Measurements from ENCODE around the gene CD300LF.

CD300LF gene

GRCh38 chr17:74686761-74687160 lies 26.0 kb downstream of the CD300LF start:
- Histone ChIP-seq H3K4me1 (ENCODE audit: control insufficient read depth, insufficient read depth, low read length) (no peaks in the 10 kb centered on the region), H3K36me3 (ENCODE audit: control insufficient read depth in 2 of 2, insufficient read depth in 2 of 2, low read length in 2 of 2) (no peaks in the 10 kb centered on the region), H3K4me3 (ENCODE audit: low read length in 2 of 2) (no peak overlapping the region), H3K27ac (ENCODE audit: low read length) (no peak overlapping the region), H3K9ac (ENCODE audit: low read length in 2 of 2) (no peak overlapping the region), H3K27me3 (ENCODE audit: control insufficient read depth in 1 of 2, insufficient read depth in 2 of 2, low read length in 2 of 2) (peaks cover 0 to 2% of the 10 kb centered on the region in 2 donors), H3K9me3 (ENCODE audit: control insufficient read depth in 2 of 2, low read length in 2 of 2) (no peaks in the 10 kb centered on the region)

GRCh38 chr17:74682471-74683190 lies 30.1 kb downstream of the CD300LF start:
- Histone ChIP-seq H3K9ac (ENCODE audit: low read length in 2 of 2) (no peak overlapping the region), H3K27me3 (ENCODE audit: control insufficient read depth in 1 of 2, insufficient read depth in 2 of 2, low read length in 2 of 2) (peaks cover 3 to 4% of the 10 kb centered on the region in 2 donors), H3K4me3 (ENCODE audit: low read length in 2 of 2) (no peak overlapping the region), H3K27ac (ENCODE audit: low read length) (no peak overlapping the region), H3K4me1 (ENCODE audit: control insufficient read depth, insufficient read depth, low read length) (no peaks in the 10 kb centered on the region), H3K36me3 (ENCODE audit: control insufficient read depth in 2 of 2, insufficient read depth in 2 of 2, low read length in 2 of 2) (no peaks in the 10 kb centered on the region), H3K9me3 (ENCODE audit: control insufficient read depth in 2 of 2, low read length in 2 of 2) (no peaks in the 10 kb centered on the region)

- no peaks in the 10 kb centered on the region for H3K4me1 ChIP-seq (ENCODE audit: control insufficient read depth, insufficient read depth, low read length)
- no peak overlapping the region for H3K4me3 ChIP-seq (ENCODE audit: low read length in 2 of 2)
- H3K36me3 ChIP-seq (ENCODE audit: control insufficient read depth in 2 of 2, insufficient read depth in 2 of 2, low read length in 2 of 2): no peaks in the 10 kb centered on the region
- H3K27ac ChIP-seq (ENCODE audit: low read length): no peak overlapping the region
- no peaks in the 10 kb centered on the region for H3K9me3 ChIP-seq (ENCODE audit: control insufficient read depth in 2 of 2, low read length in 2 of 2)
- H3K9ac ChIP-seq (ENCODE audit: low read length in 2 of 2): no peak overlapping the region
- H3K27me3 ChIP-seq (ENCODE audit: control insufficient read depth in 1 of 2, insufficient read depth in 2 of 2, low read length in 2 of 2): peaks cover 3 to 4% of the 10 kb centered on the region in 2 donors
Observed at GRCh38 chr17:74682028-74682427, 30.7 kb downstream of the CD300LF start.

- H3K4me1 ChIP-seq (ENCODE audit: control insufficient read depth, insufficient read depth, low read length): no peaks in the 10 kb centered on the region
- H3K9me3 ChIP-seq (ENCODE audit: control insufficient read depth in 2 of 2, low read length in 2 of 2): no peaks in the 10 kb centered on the region
- H3K36me3 ChIP-seq (ENCODE audit: control insufficient read depth in 2 of 2, insufficient read depth in 2 of 2, low read length in 2 of 2): no peaks in the 10 kb centered on the region
- no peak overlapping the region for H3K27ac ChIP-seq (ENCODE audit: low read length)
- peaks cover 3 to 5% of the 10 kb centered on the region in 2 donors for H3K27me3 ChIP-seq (ENCODE audit: control insufficient read depth in 1 of 2, insufficient read depth in 2 of 2, low read length in 2 of 2)
- H3K9ac ChIP-seq (ENCODE audit: low read length in 2 of 2): no peak overlapping the region
- no peak overlapping the region for H3K4me3 ChIP-seq (ENCODE audit: low read length in 2 of 2)
Observed at GRCh38 chr17:74680941-74681340, 31.8 kb downstream of the CD300LF start.

GRCh38 chr17:74680213-74680612 lies 32.5 kb downstream of the CD300LF start:
- H3K36me3 ChIP-seq (ENCODE audit: control insufficient read depth in 2 of 2, insufficient read depth in 2 of 2, low read length in 2 of 2): no peaks in the 10 kb centered on the region
- H3K27me3 ChIP-seq (ENCODE audit: control insufficient read depth in 1 of 2, insufficient read depth in 2 of 2, low read length in 2 of 2): peaks cover 3 to 8% of the 10 kb centered on the region in 2 donors
- H3K4me3 ChIP-seq (ENCODE audit: low read length in 2 of 2): no peak overlapping the region
- H3K27ac ChIP-seq (ENCODE audit: low read length): no peak overlapping the region
- H3K9me3 ChIP-seq (ENCODE audit: control insufficient read depth in 2 of 2, low read length in 2 of 2): no peaks in the 10 kb centered on the region
- H3K4me1 ChIP-seq (ENCODE audit: control insufficient read depth, insufficient read depth, low read length): no peaks in the 10 kb centered on the region
- H3K9ac ChIP-seq (ENCODE audit: low read length in 2 of 2): no peak overlapping the region

GRCh38 chr17:74679374-74679773 lies 33.3 kb downstream of the CD300LF start:
- Histone ChIP-seq H3K27me3 (ENCODE audit: control insufficient read depth in 1 of 2, insufficient read depth in 2 of 2, low read length in 2 of 2) (peaks cover 3 to 10% of the 10 kb centered on the region in 2 donors), H3K27ac (ENCODE audit: low read length) (no peak overlapping the region), H3K4me3 (ENCODE audit: low read length in 2 of 2) (no peak overlapping the region)

GRCh38 chr17:74678541-74678940 lies 34.2 kb downstream of the CD300LF start:
- no peak overlapping the region for H3K9ac ChIP-seq (ENCODE audit: low read length in 2 of 2)
- no peak overlapping the region for H3K27ac ChIP-seq (ENCODE audit: low read length)
- H3K27me3 ChIP-seq (ENCODE audit: control insufficient read depth in 1 of 2, insufficient read depth in 2 of 2, low read length in 2 of 2): peaks cover 3 to 10% of the 10 kb centered on the region in 2 donors
- no peak overlapping the region for H3K4me3 ChIP-seq (ENCODE audit: low read length in 2 of 2)
- no peaks in the 10 kb centered on the region for H3K4me1 ChIP-seq (ENCODE audit: control insufficient read depth, insufficient read depth, low read length)
- H3K36me3 ChIP-seq (ENCODE audit: control insufficient read depth in 2 of 2, insufficient read depth in 2 of 2, low read length in 2 of 2): no peaks in the 10 kb centered on the region
- no peaks in the 10 kb centered on the region for H3K9me3 ChIP-seq (ENCODE audit: control insufficient read depth in 2 of 2, low read length in 2 of 2)

More at GRCh38 chr17:74679374-74679773, 33.3 kb downstream of the CD300LF start:
- Histone ChIP-seq H3K9me3 (ENCODE audit: control insufficient read depth in 2 of 2, low read length in 2 of 2) (no peaks in the 10 kb centered on the region), H3K4me1 (ENCODE audit: control insufficient read depth, insufficient read depth, low read length) (no peaks in the 10 kb centered on the region), H3K9ac (ENCODE audit: low read length in 2 of 2) (no peak overlapping the region), H3K36me3 (ENCODE audit: control insufficient read depth in 2 of 2, insufficient read depth in 2 of 2, low read length in 2 of 2) (no peaks in the 10 kb centered on the region)

- H3K27ac ChIP-seq (ENCODE audit: low read length): no peak overlapping the region
- no peaks in the 10 kb centered on the region for H3K36me3 ChIP-seq (ENCODE audit: control insufficient read depth in 2 of 2, insufficient read depth in 2 of 2, low read length in 2 of 2)
- H3K9me3 ChIP-seq (ENCODE audit: control insufficient read depth in 2 of 2, low read length in 2 of 2): no peaks in the 10 kb centered on the region
- H3K27me3 ChIP-seq (ENCODE audit: control insufficient read depth in 1 of 2, insufficient read depth in 2 of 2, low read length in 2 of 2): peaks cover 3 to 10% of the 10 kb centered on the region in 2 donors
- no peaks in the 10 kb centered on the region for H3K4me1 ChIP-seq (ENCODE audit: control insufficient read depth, insufficient read depth, low read length)
- no peak overlapping the region for H3K9ac ChIP-seq (ENCODE audit: low read length in 2 of 2)
- no peak overlapping the region for H3K4me3 ChIP-seq (ENCODE audit: low read length in 2 of 2)
Observed at GRCh38 chr17:74677558-74678466, 34.9 kb downstream of the CD300LF start.

- Histone ChIP-seq H3K27ac (ENCODE audit: low read length) (no peak overlapping the region), H3K9ac (ENCODE audit: low read length in 2 of 2) (no peak overlapping the region), H3K4me1 (ENCODE audit: control insufficient read depth, insufficient read depth, low read length) (no peaks in the 10 kb centered on the region), H3K36me3 (ENCODE audit: control insufficient read depth in 2 of 2, insufficient read depth in 2 of 2, low read length in 2 of 2) (no peaks in the 10 kb centered on the region), H3K4me3 (ENCODE audit: low read length in 2 of 2) (no peak overlapping the region), H3K27me3 (ENCODE audit: control insufficient read depth in 1 of 2, insufficient read depth in 2 of 2, low read length in 2 of 2) (peaks cover 0 to 6% of the 10 kb centered on the region in 2 donors), H3K9me3 (ENCODE audit: control insufficient read depth in 2 of 2, low read length in 2 of 2) (peaks cover 0 to 4% of the 10 kb centered on the region in 2 donors)
Observed at GRCh38 chr17:74671031-74671771, 41.5 kb downstream of the CD300LF start.

- H3K27me3 ChIP-seq (ENCODE audit: control insufficient read depth in 1 of 2, insufficient read depth in 2 of 2, low read length in 2 of 2): peaks cover 0 to 3% of the 10 kb centered on the region in 2 donors
- no peak overlapping the region for H3K27ac ChIP-seq (ENCODE audit: low read length)
- H3K4me3 ChIP-seq (ENCODE audit: low read length in 2 of 2): no peak overlapping the region
- H3K9me3 ChIP-seq (ENCODE audit: control insufficient read depth in 2 of 2, low read length in 2 of 2): peaks cover 0 to 4% of the 10 kb centered on the region in 2 donors
- no peak overlapping the region for H3K9ac ChIP-seq (ENCODE audit: low read length in 2 of 2)
- H3K36me3 ChIP-seq (ENCODE audit: control insufficient read depth in 2 of 2, insufficient read depth in 2 of 2, low read length in 2 of 2): no peaks in the 10 kb centered on the region
- H3K4me1 ChIP-seq (ENCODE audit: control insufficient read depth, insufficient read depth, low read length): no peaks in the 10 kb centered on the region
Observed at GRCh38 chr17:74670329-74670728, 42.4 kb downstream of the CD300LF start.
